Stimulated activated CD4-positive, alpha-beta T cell treated with anti-CD3 and anti-CD28 coated beads, Interleukin-12 subunit alpha, Interleukin-12 subunit beta, amount 100 ng/mL, for 24 hours (primary cell): ENCODE data around the gene TBX3.

ENCODE experiments used
- DNase-seq, 2 experiments: peaks; one replicate each; pipeline ENCODE4 v3.0.0-alpha.2; 2020; ENCODE audit warnings: low read depth in 2 of 2

TBX3 gene

DNA sequence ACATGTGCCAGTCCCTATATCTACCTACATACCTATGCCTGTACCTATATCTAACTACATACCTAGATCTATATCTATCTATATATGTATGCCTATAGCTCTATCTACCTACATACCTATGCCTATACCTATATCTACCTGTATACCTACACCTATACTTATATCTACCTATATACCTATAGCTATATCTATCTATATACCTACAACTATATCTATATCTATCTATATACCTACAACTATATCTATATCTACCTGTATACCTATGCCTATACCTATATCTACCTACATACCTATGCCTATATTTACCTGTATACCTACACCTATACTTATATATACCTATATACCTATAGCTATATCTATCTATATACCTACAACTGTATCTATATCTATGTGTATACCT lies 56.6 kb downstream of the TBX3 start:
- DNase-seq = no peak

DNA sequence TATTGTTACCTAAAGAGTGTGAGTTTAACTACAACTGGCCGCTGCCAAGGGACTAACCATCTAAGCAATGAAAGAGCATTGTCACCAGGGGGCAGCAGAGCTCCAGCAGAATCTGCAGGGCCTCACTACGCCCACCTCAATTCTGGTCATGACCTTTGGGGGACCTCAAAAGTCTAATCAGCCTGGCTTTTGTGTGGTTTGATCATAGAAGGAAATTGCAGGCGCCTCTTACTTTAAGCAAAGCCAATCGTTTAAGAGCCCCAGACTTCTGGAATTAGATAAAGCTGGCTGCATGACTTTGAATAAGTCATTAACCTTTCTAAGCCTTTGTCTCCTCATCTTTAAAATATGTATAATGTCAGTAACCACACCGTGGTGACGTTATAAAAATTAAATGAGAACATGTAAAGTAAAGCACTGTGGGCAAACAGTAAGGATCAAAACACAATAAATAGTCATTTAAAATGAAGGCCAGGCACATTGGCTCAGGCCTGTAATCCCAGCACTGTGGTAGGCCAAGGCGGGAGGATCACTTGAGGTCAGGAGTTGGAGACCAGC lies 58.6 kb downstream of the TBX3 start:
- peak in 1 of 2 experiments; percentile 22 for DNase-seq

DNA sequence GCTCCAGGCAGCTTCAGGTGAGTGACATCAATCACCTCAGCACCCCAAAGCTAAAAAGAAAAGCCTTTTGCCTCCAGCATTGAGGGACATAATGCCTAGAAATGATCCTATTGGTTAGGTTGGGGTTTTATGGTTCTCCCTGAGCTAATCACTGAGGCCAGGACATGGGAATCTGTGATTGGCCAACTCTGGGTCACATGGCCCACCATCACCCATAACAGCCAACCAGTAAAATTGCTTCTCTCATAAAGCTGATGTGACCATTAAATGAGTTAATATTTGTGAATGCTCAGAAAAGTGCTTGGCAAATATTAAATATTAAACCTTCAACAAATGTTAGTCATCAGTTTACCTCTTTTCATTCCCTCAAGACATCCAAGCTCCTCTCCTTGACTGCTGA lies 60.2 kb downstream of the TBX3 start:
- DNase-seq = no peak
